ENCODE results near the gene HERPUD1. TPM values are rescaled to one million over a fixed set of nuclear protein-coding genes. Genes with fewer than 3 reads are reported as not detected.

Gene HERPUD1
- total and polyA plus RNA-seq, 2 of the 13 experiments (the other 11 are each of a cell fraction or from before 2014, with no cell fraction given) = 96.2 to 323 TPM

GRCh38 chr16:56931892-56932720 is at the start of gene HERPUD1 (continued):
- no peak for TF ChIP-seq CEBPZ (IDR thresholded peaks at IDR 0.05; ENCODE audit: low read length)
- no peak for TF ChIP-seq KLF11 (CRISPR knock-in tag; IDR thresholded peaks at IDR 0.05)
- TF ChIP-seq ZNF124 (CRISPR knock-in tag; IDR thresholded peaks at IDR 0.05) = peak; percentile 96; the same call in 1 of the 2 replicates
- TF ChIP-seq RFX3 (CRISPR knock-in tag; IDR thresholded peaks at IDR 0.05) = 0 out of 2 replicates have a peak, but pooled peaks have one; percentile 36
- TF ChIP-seq ZBTB33 (CRISPR knock-in tag; IDR thresholded peaks at IDR 0.05) = no peak; the same call in 1 of the 2 replicates
- TF ChIP-seq NAIF1 (CRISPR knock-in tag; IDR thresholded peaks at IDR 0.05; ENCODE audit: borderline replicate concordance) = peak; percentile 92
- TF ChIP-seq MIER2 (CRISPR knock-in tag; IDR thresholded peaks at IDR 0.05) = peak; percentile 31; the same call in 1 of the 2 replicates
- peak; percentile 76 for TF ChIP-seq ASH2L (IDR thresholded peaks at IDR 0.05; ENCODE audit: insufficient read length, low read depth, low read length)
- TF ChIP-seq PCBP1 (IDR thresholded peaks at IDR 0.05; ENCODE audit: borderline replicate concordance, low read depth, low read length) = 0 out of 2 replicates have a peak, but pooled peaks have one; percentile 34
- no peak; the same call in 1 of the 2 replicates for TF ChIP-seq ETS1 (CRISPR knock-in tag; IDR thresholded peaks at IDR 0.05)
- TF ChIP-seq RFX1 (IDR thresholded peaks at IDR 0.05) = no peak
- TF ChIP-seq KDM5A (IDR thresholded peaks at IDR 0.05; ENCODE audit: borderline replicate concordance, low read length) = no peak; the same call in 1 of the 2 replicates
- TF ChIP-seq ZNF770 (CRISPR knock-in tag; IDR thresholded peaks at IDR 0.05) = no peak; the same call in 1 of the 2 replicates
- TF ChIP-seq PHF8 (CRISPR knock-in tag; IDR thresholded peaks at IDR 0.05) = peak; percentile 88
- TF ChIP-seq ZNF563 (CRISPR knock-in tag; IDR thresholded peaks at IDR 0.05) = peak; percentile 69; the same call in 1 of the 2 replicates
- TF ChIP-seq GTF2F1 (IDR thresholded peaks at IDR 0.05; ENCODE audit: low read length) = peak; percentile 100
- peak; percentile 80 for TF ChIP-seq REPIN1 (CRISPR knock-in tag; IDR thresholded peaks at IDR 0.05; ENCODE audit: borderline replicate concordance, low read depth)
- TF ChIP-seq HNRNPUL1 (IDR thresholded peaks at IDR 0.05; ENCODE audit: low read depth, low read length) = peak; percentile 89
- peak; percentile 99 for TF ChIP-seq ZNF414 (CRISPR knock-in tag; IDR thresholded peaks at IDR 0.05)
